Endothelial cell of umbilical vein (primary cell): ENCODE data around the gene B3GALT6. TPM values are rescaled to one million over a fixed set of nuclear protein-coding genes. Genes with fewer than 3 reads are reported as not detected.

Source experiments
- BruUV-seq: library from RNA; stranded (reverse); fragments of 400-500 nt; replicated peaks from 2 replicates; lab custom pipeline; 2021; lab: Mats Ljungman, UMichigan
- CTCF ChIA-PET: fragments of 300-600, 350-600 bp; sonication (Branson Sonifier 250); formaldehyde crosslinking; loops from one replicate; lab custom pipeline; 2021; ENCODE audit warnings: antibody characterized with exemption, inconsistent platforms; lab: Charles Lee
- POLR2A ChIA-PET: fragments of 300-600, 350-600 bp; sonication (Branson Sonifier 250); formaldehyde crosslinking; loops from one replicate; lab custom pipeline; 2021; ENCODE audit warnings: antibody characterized with exemption, inconsistent platforms; lab: Charles Lee
- DNase-seq: peaks from one replicate; pipeline ENCODE4 v3.0.0-alpha.2; 2011; ENCODE audit warnings: low read depth, low spot score
- FAIRE-seq: peaks from 2 replicates; lab custom pipeline; 2011; peaks lifted over from hg19 to GRCh38; lab: Jason Lieb, UNC
- H2AFZ ChIP-seq: 2 replicates; pipeline ENCODE4 v1.6.0; 2012; ENCODE audit warnings: low read depth, low read length, control low read depth, inconsistent platforms
- H3K27ac ChIP-seq: 2 replicates; pipeline ENCODE4 v1.5.1; 2011; ENCODE audit warnings: low read depth, mild to moderate bottlenecking, control low read depth, low read length, moderate library complexity; ENCODE audit not compliant: insufficient read depth
- H3K27me3 ChIP-seq, 2 experiments: 2 replicates each; pipeline versions ENCODE4 v1.6.0 to v1.6.1; 2011; ENCODE audit warnings: low read length in 2 of 2, mixed read lengths in 1 of 2; ENCODE audit not compliant: control insufficient read depth in 2 of 2, insufficient read depth in 2 of 2
- H3K36me3 ChIP-seq, 2 experiments: 2 replicates in 1 of 2; 3 replicates in 1 of 2; pipeline ENCODE4 v1.5.1; 2011; ENCODE audit warnings: low read length in 2 of 2, mild to moderate bottlenecking in 1 of 2, moderate library complexity in 1 of 2; ENCODE audit not compliant: control insufficient read depth in 2 of 2, insufficient read depth in 2 of 2; ENCODE audit errors: extremely low read depth in 1 of 2
- H3K4me1 ChIP-seq: 3 replicates; pipeline ENCODE4 v1.5.1; 2011; ENCODE audit warnings: mild to moderate bottlenecking, low read length; ENCODE audit not compliant: control insufficient read depth, insufficient read depth; ENCODE audit errors: extremely low read depth
- H3K4me2 ChIP-seq: 2 replicates; pipeline ENCODE4 v1.6.1; 2011; ENCODE audit warnings: low read length, control low read depth, mixed read lengths; ENCODE audit not compliant: insufficient read depth
- H3K4me3 ChIP-seq, 3 experiments: fragments of 200-600 bp in 1 of 3; sonication (generic), shearing (Covaris generic) in 1 of 3; replicated peaks in 1 of 3; 2 replicates each; pipeline ENCODE4 v1.5.1; 2011 to 2016; ENCODE audit warnings: control low read depth in 3 of 3, low read length in 3 of 3, mild to moderate bottlenecking in 2 of 3, inconsistent platforms in 1 of 3, low read depth in 1 of 3, moderate library complexity in 1 of 3; ENCODE audit not compliant: insufficient read depth in 1 of 3
- H3K79me2 ChIP-seq: 2 replicates; pipeline ENCODE4 v1.6.0; 2012; ENCODE audit warnings: low read length, inconsistent platforms; ENCODE audit not compliant: control insufficient read depth, insufficient read depth
- H3K9ac ChIP-seq: replicated peaks from 2 replicates; pipeline ENCODE3; 2011; ENCODE audit warnings: low read length, control low read depth; ENCODE audit not compliant: insufficient read depth; ENCODE audit errors: extremely low read depth
- H3K9me1 ChIP-seq: replicated peaks from 3 replicates; pipeline ENCODE4 v1.6.0; 2011; ENCODE audit warnings: mild to moderate bottlenecking, low read length; ENCODE audit not compliant: control insufficient read depth, insufficient read depth; ENCODE audit errors: extremely low read depth
- H3K9me3 ChIP-seq: replicated peaks from 2 replicates; pipeline ENCODE4 v1.5.1; 2012; ENCODE audit warnings: low read length, inconsistent platforms; ENCODE audit not compliant: control insufficient read depth, insufficient read depth
- H4K20me1 ChIP-seq: replicated peaks from 2 replicates; pipeline ENCODE3; 2011; ENCODE audit warnings: mild to moderate bottlenecking, low read length; ENCODE audit not compliant: control insufficient read depth, insufficient read depth; ENCODE audit errors: extremely low read depth
- CTCF ChIP-seq, 2 donors: IDR thresholded peaks; 1 replicate in 1 of 2; 2 replicates in 1 of 2; pipeline ENCODE4 v1.5.1; 2011; ENCODE audit warnings: low read length in 2 of 2, mild to moderate bottlenecking in 2 of 2, moderate library complexity in 2 of 2, control low read depth in 1 of 2, inconsistent platforms in 1 of 2, low read depth in 1 of 2; ENCODE audit not compliant: insufficient read depth in 1 of 2; ENCODE audit errors: extremely low read depth in 1 of 2
- EZH2 ChIP-seq: IDR thresholded peaks from 2 replicates; pipeline ENCODE4 v1.6.1; 2012; ENCODE audit warnings: borderline replicate concordance, low read depth, mild to moderate bottlenecking, moderate library complexity, low read length, inconsistent platforms; ENCODE audit not compliant: severe bottlenecking
- FOS ChIP-seq: IDR thresholded peaks from 2 replicates; pipeline ENCODE4 v1.6.1; 2011; ENCODE audit warnings: mild to moderate bottlenecking, low read length, moderate library complexity, borderline replicate concordance; ENCODE audit not compliant: insufficient read depth
- GATA2 ChIP-seq: IDR thresholded peaks from 2 replicates; pipeline ENCODE4 v1.7.0; 2011; ENCODE audit warnings: low read depth, mild to moderate bottlenecking, moderate library complexity, mixed read lengths, low read length; ENCODE audit not compliant: insufficient read length, insufficient read depth
- JUN ChIP-seq: IDR thresholded peaks from 2 replicates; pipeline ENCODE4 v1.6.1; 2011; ENCODE audit warnings: borderline replicate concordance, low read depth; ENCODE audit not compliant: insufficient read length, insufficient read depth
- MAX ChIP-seq: IDR thresholded peaks from 2 replicates; pipeline ENCODE4 v1.6.1; 2011; ENCODE audit not compliant: insufficient read depth, insufficient read length
- MYC ChIP-seq: IDR thresholded peaks from one replicate; pipeline ENCODE4 v1.6.1; 2011; ENCODE audit warnings: mild to moderate bottlenecking, low read depth, low read length
- POLR2A ChIP-seq: IDR thresholded peaks from 2 replicates; pipeline ENCODE4 v1.6.1; 2012; ENCODE audit warnings: low read depth, mild to moderate bottlenecking, control low read depth, low read length
- POLR2AphosphoS5 ChIP-seq: IDR thresholded peaks from 2 replicates; pipeline ENCODE4 v1.6.1; 2012; ENCODE audit warnings: low read depth, mild to moderate bottlenecking, control low read depth, low read length, moderate library complexity; ENCODE audit not compliant: insufficient read depth
- dilution Hi-C: fragments of 300-500 bp; cut with MboI; formaldehyde crosslinking; loops from one replicate; pipeline ENCODE4 v1.15.0; 2019; ENCODE audit warnings: low sequenced_read_pairs; ENCODE audit not compliant: extremely low pct_ligation_motif_present
- intact Hi-C: fragments of 100-400 bp; cut with micrococcal nuclease; formaldehyde crosslinking; loops from one replicate; pipeline ENCODE4 v1.10.0; 2022
- polyA plus RNA-seq, 4 experiments: library from polyadenylated mRNA; depleted of rRNA in 3 of 4; stranded (reverse) in 3 of 4; unstranded in 1 of 4; fragments of >200 nt; gene quantifications; 2 replicates each; pipeline versions ENCODE4 v1.2.1 to v1.2.3, GENCODE V29; 2011 to 2012; ENCODE audit warnings: missing spikeins in 1 of 4
- total RNA-seq: library from RNA; stranded (reverse); gene quantifications from 2 replicates; pipeline ENCODE4 v1.2.3, GENCODE V29; 2021

B3GALT6 gene
- total and polyA plus RNA-seq, 2 donors (not counting 3 experiments of a cell fraction or from before 2014, with no cell fraction given) = 24.6 to 34.1 TPM

- POLR2A ChIA-PET = interaction anchor here (0.6 kb wide), 2 partner anchors 68 to 342 kb away, joined by 3 to 5 read pairs; partner anchors contain the start of gene MIB2
- TF ChIP-seq POLR2A = no peak
- no peak for TF ChIP-seq CTCF (IDR thresholded peaks at IDR 0.05; ENCODE audit: extremely low read depth in 1 of 2, insufficient read depth in 1 of 2, low read depth in 1 of 2, low read length in 2 of 2)
- no peak for TF ChIP-seq MYC
- TF ChIP-seq FOS = no peak
- no peak for TF ChIP-seq MAX
- no peak for TF ChIP-seq GATA2
- no peak for TF ChIP-seq EZH2
- TF ChIP-seq POLR2AphosphoS5 = no peak
- TF ChIP-seq JUN = no peak
- H3K4me3 ChIP-seq = peak overlapping the region; percentile 43 to 72 (median 64)
- peak overlapping the region; percentile 69 for H3K27ac ChIP-seq
- no peaks in the 10 kb centered on the region for H3K27me3 ChIP-seq
- dilution Hi-C loops (no loop called here), intact Hi-C loops (loop anchor here (2.0 to 5.0 kb wide), 3 partner anchors 26 to 261 kb away; partner anchors contain the start of genes C1QTNF12, ISG15 and PUSL1)
- H3K9ac ChIP-seq = peak overlapping the region; percentile 90
- H3K9me1 ChIP-seq = no peaks in the 10 kb centered on the region
- no peaks in the 10 kb centered on the region for H3K9me3 ChIP-seq
- DNase-seq (peak; percentile 35), FAIRE-seq (no peak)
- peak overlapping the region; percentile 32 for H3K4me2 ChIP-seq
- CTCF ChIA-PET = interaction anchor here (0.6 to 2.1 kb wide), 9 partner anchors 9 to 254 kb away, joined by 3 to 11 read pairs (median 3); no protein-coding TSS in a partner anchor
- no peaks in the 10 kb centered on the region for H4K20me1 ChIP-seq
- no TSS peak for BruUV-seq
- no peak overlapping the region for H2AFZ ChIP-seq
- H3K79me2 ChIP-seq = peaks cover 44% of the 10 kb centered on the region
- peaks cover 0 to 4% of the 10 kb centered on the region in 2 experiments for H3K36me3 ChIP-seq
- H3K4me1 ChIP-seq = peaks cover 24% of the 10 kb centered on the region
Measured at GRCh38 chr1:1273209-1273511, 41.1 kb downstream of the B3GALT6 start.
